H1 (cell line): Measurements from ENCODE around the gene TMEM198. TPM values are rescaled to one million over a fixed set of nuclear protein-coding genes. Genes with fewer than 3 reads are reported as not detected.
A peak's percentile ranks its signal among the peaks of the same experiment; 100 is the strongest.

Experiments
- BACH1 ChIP-seq: IDR thresholded peaks from 2 replicates; pipeline ENCODE4 v1.6.1; 2012; ENCODE audit warnings: low read length, improper control_type of control experiment
- CBX5 ChIP-seq: fragments of 300-800, 300-1000 bp; sonication (generic); IDR thresholded peaks from 2 replicates; pipeline ENCODE4 v1.7.1; 2016; ENCODE audit warnings: antibody characterized with exemption, low read length, low read depth
- CEBPB ChIP-seq: IDR thresholded peaks from 2 replicates; pipeline ENCODE4 v1.6.1; 2012; ENCODE audit warnings: low read depth, low read length
- CREB1 ChIP-seq: IDR thresholded peaks from 2 replicates; pipeline ENCODE4 v1.6.1; 2012; ENCODE audit warnings: inconsistent platforms
- EGR1 ChIP-seq: IDR thresholded peaks from 2 replicates; pipeline ENCODE4 v1.6.1; 2011; ENCODE audit warnings: low read depth, low read length, borderline replicate concordance
- EZH2 ChIP-seq: fragments of 200-600 bp; sonication (generic); IDR thresholded peaks from 2 replicates; pipeline ENCODE4 v1.7.1; 2012; ENCODE audit warnings: low read depth, mild to moderate bottlenecking, moderate library complexity, low read length, inconsistent platforms; ENCODE audit not compliant: severe bottlenecking
- GTF2F1 ChIP-seq: IDR thresholded peaks from 2 replicates; pipeline ENCODE4 v1.6.1; 2012; ENCODE audit warnings: low read depth, low read length, improper control_type of control experiment, borderline replicate concordance
- HDAC6 ChIP-seq: IDR thresholded peaks from one replicate; pipeline ENCODE4 v1.7.1; 2012; ENCODE audit warnings: low read depth, mild to moderate bottlenecking, inconsistent platforms, low read length, moderate library complexity
- NANOG ChIP-seq: IDR thresholded peaks from 2 replicates; pipeline ENCODE4 v1.6.1; 2011; ENCODE audit warnings: low read length, low read depth, mild to moderate bottlenecking, inconsistent platforms; ENCODE audit not compliant: insufficient read depth, poor library complexity, severe bottlenecking
- NRF1 ChIP-seq: IDR thresholded peaks from 2 replicates; pipeline ENCODE4 v1.6.1; 2011; ENCODE audit warnings: mild to moderate bottlenecking, low read depth, low read length, improper control_type of control experiment
- POLR2AphosphoS5 ChIP-seq: IDR thresholded peaks from 2 replicates; pipeline ENCODE4 v1.6.1; 2011; ENCODE audit warnings: low read depth, low read length
- RNF2 ChIP-seq: fragments of 200-900, 300-1000 bp; sonication (generic); IDR thresholded peaks from 2 replicates; pipeline ENCODE4 v1.7.1; 2016; ENCODE audit warnings: borderline replicate concordance, low read depth, mild to moderate bottlenecking, antibody characterized with exemption, low read length; ENCODE audit not compliant: poor library complexity, severe bottlenecking; ENCODE audit errors: missing control alignments
- SAP30 ChIP-seq: fragments of 300-600 bp; sonication (generic); IDR thresholded peaks from 2 replicates; pipeline ENCODE4 v1.7.1; 2012; ENCODE audit warnings: low read length, moderate library complexity, mild to moderate bottlenecking, inconsistent platforms; ENCODE audit not compliant: insufficient read depth, insufficient replicate concordance
- SIN3A ChIP-seq, 2 experiments: IDR thresholded peaks in 1 of 2; conservative IDR thresholded peaks in 1 of 2; 2 replicates each; pipeline ENCODE4 v1.6.1; 2011 to 2012; ENCODE audit warnings: low read length in 2 of 2, improper control_type of control experiment in 1 of 2, low read depth in 1 of 2, mild to moderate bottlenecking in 1 of 2
- SIRT6 ChIP-seq: IDR thresholded peaks from one replicate; pipeline ENCODE4 v1.7.1; 2012; ENCODE audit warnings: low read length, inconsistent platforms
- SUZ12 ChIP-seq: fragments of 200-600 bp; sonication (generic); IDR thresholded peaks from 2 replicates; pipeline ENCODE4 v1.6.1; 2012; ENCODE audit warnings: mild to moderate bottlenecking, inconsistent platforms, low read length, moderate library complexity, mixed read lengths
- TEAD4 ChIP-seq: IDR thresholded peaks from 2 replicates; pipeline ENCODE4 v1.6.1; 2012; ENCODE audit warnings: low read depth, low read length, inconsistent platforms, mixed read lengths
- polyA plus RNA-seq, 7 experiments: library from polyadenylated mRNA; depleted of rRNA in 3 of 7; stranded (reverse) in 5 of 7; unstranded in 2 of 7; fragments of >200 nt in 5 of 7; fragments of 200-250 nt in 2 of 7; gene quantifications; 1 replicate in 5 of 7; 2 replicates in 1 of 7; 4 replicates in 1 of 7; pipeline versions ENCODE4 v1.2.1 to v1.2.3, GENCODE V29; 2011 to 2013; ENCODE audit warnings: missing spikeins in 2 of 7, mixed read lengths in 2 of 7
- total RNA-seq: library from RNA; stranded (reverse); fragmentation: NEBNext Ultra II Directional; extraction: Animal tissue kit (Norgen Biotek cat#: 25700); gene quantifications from 2 replicates; pipeline ENCODE4 v1.2.1, GENCODE V29; 2021
- TF ChIP-seq, protein P1 (sequence below), 3 experiments: IDR thresholded peaks; 1 replicate in 2 of 3; 2 replicates in 1 of 3; pipeline versions ENCODE4 v1.5.1 to v1.6.1; 2011; ENCODE audit warnings: low read length in 3 of 3, mild to moderate bottlenecking in 3 of 3, inconsistent platforms in 2 of 3, low read depth in 1 of 3, moderate library complexity in 1 of 3; ENCODE audit not compliant: insufficient read depth in 1 of 3; ENCODE audit errors: control extremely low read depth in 1 of 3

TMEM198 gene
- total and polyA plus RNA-seq, 2 of the 8 experiments (the other 6 are each of a cell fraction or from before 2014, with no cell fraction given) = 10.2 to 10.4 TPM

DNA sequence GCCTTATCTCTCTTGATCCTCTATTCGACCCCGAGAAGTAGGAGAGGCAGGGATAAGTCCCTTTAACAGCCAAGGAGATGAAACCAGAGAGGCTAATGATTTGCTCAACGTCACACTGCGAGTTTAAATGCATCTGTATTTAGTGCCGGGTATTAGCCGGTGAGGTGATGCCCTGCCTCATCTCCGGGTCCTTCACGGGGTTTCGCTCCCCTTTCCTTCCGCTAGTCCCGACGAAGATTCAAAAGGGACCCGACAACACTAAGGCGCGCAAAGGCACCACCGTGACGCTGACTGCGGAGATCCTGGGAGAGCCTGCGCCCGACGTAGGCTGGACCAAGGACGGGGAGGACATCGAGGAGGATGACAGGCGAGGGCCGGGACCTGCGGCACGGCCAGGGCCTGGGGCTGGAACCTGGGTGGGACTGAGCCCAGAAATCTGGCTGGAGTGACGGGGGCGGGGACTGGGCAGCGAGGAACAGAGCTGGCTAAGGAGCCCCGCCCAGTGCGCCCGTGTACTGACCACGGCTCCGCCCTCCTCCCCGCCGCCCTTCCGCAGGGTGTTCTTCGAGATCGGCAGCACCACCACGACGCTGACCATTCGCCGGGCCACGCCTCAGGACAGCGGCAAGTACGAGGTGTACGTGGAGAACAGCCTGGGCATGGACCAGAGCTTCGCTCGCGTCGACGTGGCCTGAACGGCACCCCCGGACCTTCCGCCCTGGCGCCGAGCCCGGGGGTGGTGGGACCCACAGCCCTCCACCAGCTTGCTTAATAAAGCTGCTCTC, 46.1 kb upstream of the TMEM198 start (continued):
- TF ChIP-seq, protein P1, sequence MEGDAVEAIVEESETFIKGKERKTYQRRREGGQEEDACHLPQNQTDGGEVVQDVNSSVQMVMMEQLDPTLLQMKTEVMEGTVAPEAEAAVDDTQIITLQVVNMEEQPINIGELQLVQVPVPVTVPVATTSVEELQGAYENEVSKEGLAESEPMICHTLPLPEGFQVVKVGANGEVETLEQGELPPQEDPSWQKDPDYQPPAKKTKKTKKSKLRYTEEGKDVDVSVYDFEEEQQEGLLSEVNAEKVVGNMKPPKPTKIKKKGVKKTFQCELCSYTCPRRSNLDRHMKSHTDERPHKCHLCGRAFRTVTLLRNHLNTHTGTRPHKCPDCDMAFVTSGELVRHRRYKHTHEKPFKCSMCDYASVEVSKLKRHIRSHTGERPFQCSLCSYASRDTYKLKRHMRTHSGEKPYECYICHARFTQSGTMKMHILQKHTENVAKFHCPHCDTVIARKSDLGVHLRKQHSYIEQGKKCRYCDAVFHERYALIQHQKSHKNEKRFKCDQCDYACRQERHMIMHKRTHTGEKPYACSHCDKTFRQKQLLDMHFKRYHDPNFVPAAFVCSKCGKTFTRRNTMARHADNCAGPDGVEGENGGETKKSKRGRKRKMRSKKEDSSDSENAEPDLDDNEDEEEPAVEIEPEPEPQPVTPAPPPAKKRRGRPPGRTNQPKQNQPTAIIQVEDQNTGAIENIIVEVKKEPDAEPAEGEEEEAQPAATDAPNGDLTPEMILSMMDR (IDR thresholded peaks at IDR 0.05; ENCODE audit: control extremely low read depth in 1 of 3, insufficient read depth in 1 of 3, low read depth in 1 of 3, low read length in 3 of 3) = no peak
- TF ChIP-seq BACH1 = no peak
- TF ChIP-seq SIRT6 = no peak
- TF ChIP-seq EZH2 = peak; percentile 63
- no peak for TF ChIP-seq CEBPB
- TF ChIP-seq HDAC6 = no peak
- TF ChIP-seq GTF2F1 = no peak
- TF ChIP-seq NANOG = no peak
- TF ChIP-seq EGR1 = no peak
- TF ChIP-seq RNF2 = no peak
- TF ChIP-seq TEAD4 = no peak
- TF ChIP-seq SUZ12 = peak; percentile 83
- no peak for TF ChIP-seq NRF1
- TF ChIP-seq POLR2AphosphoS5 = no peak
- no peak for TF ChIP-seq CBX5
- TF ChIP-seq SAP30 = no peak
- TF ChIP-seq SIN3A (conservative IDR thresholded peaks at IDR 0.05 in 1 of 2, IDR thresholded peaks at IDR 0.05 in 1 of 2; ENCODE audit: low read depth in 1 of 2, low read length in 2 of 2) = no peak
- peak; percentile 4; the same call in 1 of the 2 replicates for TF ChIP-seq CREB1
- TF ChIP-seq, all 59 proteins: peak for 3
